Activated CD4-positive, alpha-beta T cell treated with anti-CD3 and anti-CD28 coated beads, Interleukin-2, amount 50 U/mL, for 1 hour (primary cell): ENCODE results near the gene XPA.
"Not testable (repeated sequence)": the region's sequence is repeated elsewhere in the genome, so short reads cannot be mapped to it uniquely, and the experiment has no call there.

Experiments used
- DNase-seq: peaks from one replicate; pipeline ENCODE4 v3.0.0-alpha.2; 2020

Gene XPA

GRCh38 chr9:97696803-97697601 lies at the start of gene XPA:
TSS of gene XPA (minus strand) at chr9:97697340. CDS start at chr9:97697292, 48 bp downstream.
- peak; percentile 97 for DNase-seq

- no peak for DNase-seq
These were observed 47.9 kb upstream of the XPA start for GRCh38 chr9:97744710-97745708.

- not testable (repeated sequence) for DNase-seq
These were observed 46.9 kb upstream of the XPA start for GRCh38 chr9:97744025-97744424.

- DNase-seq = no peak
These were observed 45.4 kb upstream of the XPA start for GRCh38 chr9:97742545-97742944.

- DNase-seq = no peak
These were observed 44.8 kb upstream of the XPA start for GRCh38 chr9:97741947-97742346.

GRCh38 chr9:97740848-97741821 lies 44.0 kb upstream of the XPA start:
- peak; percentile 9 for DNase-seq

- DNase-seq = no peak
These were observed 40.3 kb upstream of the XPA start for GRCh38 chr9:97737429-97737828.

- DNase-seq = no peak
These were observed 38.0 kb upstream of the XPA start for GRCh38 chr9:97735070-97735600.

GRCh38 chr9:97726716-97727115 lies 29.6 kb upstream of the XPA start:
- no peak for DNase-seq

- DNase-seq = no peak
These were observed 26.7 kb upstream of the XPA start for GRCh38 chr9:97723819-97724218.

GRCh38 chr9:97722331-97722730 lies 25.2 kb upstream of the XPA start:
- DNase-seq = no peak

GRCh38 chr9:97721396-97721795 lies 24.3 kb upstream of the XPA start:
- no peak for DNase-seq

- DNase-seq = no peak
These were observed 20.7 kb upstream of the XPA start for GRCh38 chr9:97717866-97718265.

GRCh38 chr9:97714435-97714834 lies 17.3 kb upstream of the XPA start:
- DNase-seq = no peak

- DNase-seq = no peak
These were observed 14.1 kb upstream of the XPA start for GRCh38 chr9:97711223-97711626.

- peak; percentile 30 for DNase-seq
These were observed 13.4 kb upstream of the XPA start for GRCh38 chr9:97710356-97711222.

GRCh38 chr9:97706246-97706645 lies 9.1 kb upstream of the XPA start:
- no peak for DNase-seq

- no peak for DNase-seq
These were observed 8.3 kb upstream of the XPA start for GRCh38 chr9:97705354-97705950.

GRCh38 chr9:97704851-97705250 lies 7.7 kb upstream of the XPA start:
- DNase-seq = no peak

- no peak for DNase-seq
These were observed 7.2 kb upstream of the XPA start for GRCh38 chr9:97704345-97704677.
